Retinal pigment epithelial cell (primary cell): ENCODE data around the gene ABCG4.

ENCODE experiments used
- DNase-seq: peaks from one replicate; pipeline ENCODE4 v3.0.0-alpha.2; 2010; ENCODE audit warnings: low read depth
- H3K4me3 ChIP-seq: 2 replicates; pipeline ENCODE4 v1.5.1; 2011; ENCODE audit warnings: mild to moderate bottlenecking, low read length, control low read depth, moderate library complexity
- CTCF ChIP-seq: conservative IDR thresholded peaks from 2 replicates; pipeline ENCODE4 v1.5.1; 2011; ENCODE audit warnings: low read depth, low read length, control low read depth, inconsistent platforms

The ABCG4 gene

DNA sequence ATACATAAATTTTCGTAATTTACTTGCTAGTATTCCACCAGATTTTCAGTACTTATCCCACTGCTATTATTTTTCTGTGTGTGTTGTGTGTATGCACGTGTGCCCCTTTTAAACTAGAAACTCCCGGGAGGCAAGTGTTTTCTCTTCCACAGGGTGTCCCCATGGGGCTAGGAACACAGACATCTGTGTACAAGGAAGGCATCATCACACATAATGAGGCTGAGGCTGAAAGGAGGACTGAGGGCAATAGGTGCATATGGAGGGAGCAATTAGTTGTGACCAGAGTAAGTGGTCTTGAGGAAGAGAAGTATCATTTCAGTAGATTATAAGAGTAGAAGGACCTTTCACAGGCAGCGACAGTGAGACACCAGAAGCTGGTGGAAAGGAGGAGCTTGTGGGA is 45.1 kb upstream of the ABCG4 start:
- TF ChIP-seq CTCF = no peak
- no peak for DNase-seq
- no peak overlapping the region for H3K4me3 ChIP-seq

DNA sequence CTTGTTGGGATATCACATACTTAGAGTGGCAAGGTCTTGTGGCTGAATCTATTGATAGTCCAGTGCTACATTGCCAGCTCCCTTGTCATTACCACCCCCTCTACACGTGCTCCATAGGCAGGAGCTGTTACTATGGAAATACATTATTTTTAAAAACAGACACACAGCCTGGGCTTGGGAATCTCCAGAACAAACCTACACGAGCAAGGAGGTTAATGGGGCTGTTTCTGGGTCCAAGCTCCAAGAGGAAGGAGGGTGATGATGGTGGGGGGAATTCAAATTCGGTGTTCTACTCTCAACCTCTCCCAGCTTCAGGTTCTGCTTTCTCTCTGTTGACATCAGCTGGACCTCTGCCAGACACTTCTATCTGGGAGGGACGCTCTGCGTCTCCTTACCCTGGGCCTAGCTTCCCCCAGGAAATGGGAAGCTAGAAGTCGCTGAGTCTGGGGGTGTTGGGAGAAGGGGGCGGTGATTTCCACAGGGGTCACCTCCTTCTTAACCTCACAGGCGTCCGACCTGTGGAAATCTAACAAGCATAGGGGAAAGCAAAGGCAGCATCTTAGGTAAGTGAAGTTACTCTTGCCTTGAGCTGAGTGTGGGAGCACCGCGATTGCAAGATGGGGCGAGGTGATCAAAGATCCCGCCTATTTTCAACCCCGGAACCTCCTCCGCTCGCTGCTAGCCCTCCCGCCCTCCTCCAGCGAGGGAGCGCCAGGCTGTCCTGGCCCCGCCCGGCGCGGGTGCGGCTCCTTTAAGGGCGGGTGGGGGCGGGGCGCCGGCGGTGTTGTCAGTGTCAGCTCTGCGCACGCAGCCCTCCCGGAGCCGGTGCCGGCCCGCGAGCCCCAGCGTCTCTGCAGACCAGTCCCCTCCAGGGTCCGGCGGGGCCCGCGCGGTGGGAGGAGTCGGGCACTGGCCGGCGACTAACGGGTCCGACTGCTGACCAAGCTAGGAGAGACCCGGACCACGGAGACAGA is 42.0 kb upstream of the ABCG4 start, which contains the start of gene C2CD2L:
TSS of gene C2CD2L (plus strand) at position 781 of the 974 bp plus-strand sequence. CDS start 398 bp downstream, outside the sequence.
- peak within 1 kb of the TSS; percentile 77 for H3K4me3 ChIP-seq
- no peak for DNase-seq

GRCh38 chr11:119107538-119108145 is 41.2 kb upstream of the ABCG4 start:
- peak overlapping the region; percentile 77 for H3K4me3 ChIP-seq
- no peak for TF ChIP-seq CTCF

More for the DNA sequence above, 42.0 kb upstream of the ABCG4 start, which contains the start of gene C2CD2L:
- TF ChIP-seq CTCF = no peak

DNA sequence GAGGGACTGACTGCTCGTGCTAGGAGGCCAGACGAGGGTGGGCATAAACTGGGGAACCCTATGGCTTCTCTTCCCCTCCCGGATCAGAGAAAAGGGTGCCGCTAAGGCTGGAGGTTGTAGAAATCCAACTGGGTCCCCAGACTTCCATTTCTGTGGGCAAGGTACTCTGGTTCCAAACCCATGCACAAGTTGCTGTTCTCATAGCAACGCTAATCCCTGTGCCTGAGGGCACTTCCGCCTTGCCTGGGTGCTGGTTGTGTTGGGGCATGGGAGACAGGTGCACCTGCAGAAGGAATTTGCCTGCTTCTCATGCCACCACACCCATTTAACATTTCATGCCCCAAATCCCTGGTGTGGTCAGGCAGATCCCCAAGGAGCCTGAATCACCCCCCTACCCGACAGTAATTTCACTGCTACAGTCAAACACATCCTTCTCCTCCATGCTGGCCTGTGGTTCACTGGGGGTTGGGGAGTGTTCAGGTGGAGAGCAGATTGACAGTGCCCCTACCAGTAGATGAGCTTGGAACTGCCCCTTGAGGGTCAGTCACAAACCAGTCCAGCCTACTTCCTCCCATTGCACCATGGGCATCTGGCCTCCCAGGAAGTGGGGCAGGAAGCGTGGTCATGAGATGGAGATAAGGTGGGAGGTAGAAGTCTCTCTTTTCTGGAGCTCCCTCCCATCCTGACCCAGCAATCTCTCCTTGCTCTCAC is 40.6 kb upstream of the ABCG4 start:
- no peak for TF ChIP-seq CTCF
- H3K4me3 ChIP-seq = peak overlapping the region; percentile 77
- DNase-seq = no peak

More at GRCh38 chr11:119107538-119108145, 41.2 kb upstream of the ABCG4 start:
- no peak for DNase-seq

DNA sequence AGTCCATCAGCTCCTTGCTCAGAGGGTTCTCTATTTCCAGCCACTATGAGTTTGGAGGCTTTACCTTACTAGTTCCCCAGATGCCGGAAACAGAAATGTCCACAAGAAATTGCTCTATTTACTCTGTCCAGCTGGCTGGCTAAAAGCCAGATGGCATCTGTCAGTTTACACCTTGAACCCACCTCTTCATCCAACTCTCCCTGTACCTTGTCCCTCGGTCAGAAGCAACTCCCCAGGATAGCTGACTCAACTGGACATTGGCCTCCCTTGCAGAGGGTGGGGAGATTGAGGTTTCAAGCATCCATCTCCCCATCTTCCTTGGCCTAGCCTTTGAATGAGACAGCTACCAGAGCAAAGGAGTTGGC is 40.0 kb upstream of the ABCG4 start:
- H3K4me3 ChIP-seq = peak overlapping the region; percentile 77
- TF ChIP-seq CTCF = no peak
- no peak for DNase-seq

DNA sequence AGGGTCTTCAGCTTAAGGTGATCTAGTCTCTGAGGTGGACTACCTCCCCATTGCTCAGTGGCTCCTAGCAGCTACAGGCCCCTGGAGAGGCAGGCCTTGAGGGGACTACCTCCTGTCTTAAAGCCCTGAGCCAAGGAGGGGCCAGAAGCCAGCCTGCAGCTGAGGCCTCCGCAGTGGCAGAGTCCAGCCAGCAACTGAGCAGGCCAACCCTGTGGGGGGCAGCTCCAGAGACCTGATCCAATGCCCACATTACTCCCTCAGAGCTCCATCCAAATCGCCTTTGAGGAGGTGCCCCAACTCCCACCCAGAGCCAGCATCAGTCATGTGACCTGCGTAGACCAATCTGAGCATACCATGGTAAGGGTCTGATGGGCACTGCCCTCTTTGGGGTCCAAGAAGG is 39.0 kb upstream of the ABCG4 start:
- H3K4me3 ChIP-seq = no peak overlapping the region
- no peak for TF ChIP-seq CTCF

More for the DNA sequence above, 39.0 kb upstream of the ABCG4 start:
- DNase-seq = no peak
